ENCODE measurements around the gene CASKIN1. TPM values are rescaled to one million over a fixed set of nuclear protein-coding genes. Genes with fewer than 3 reads are reported as not detected.

The CASKIN1 gene
- total RNA-seq, 1 donor from 2014 or later: 2.3 TPM

DNA sequence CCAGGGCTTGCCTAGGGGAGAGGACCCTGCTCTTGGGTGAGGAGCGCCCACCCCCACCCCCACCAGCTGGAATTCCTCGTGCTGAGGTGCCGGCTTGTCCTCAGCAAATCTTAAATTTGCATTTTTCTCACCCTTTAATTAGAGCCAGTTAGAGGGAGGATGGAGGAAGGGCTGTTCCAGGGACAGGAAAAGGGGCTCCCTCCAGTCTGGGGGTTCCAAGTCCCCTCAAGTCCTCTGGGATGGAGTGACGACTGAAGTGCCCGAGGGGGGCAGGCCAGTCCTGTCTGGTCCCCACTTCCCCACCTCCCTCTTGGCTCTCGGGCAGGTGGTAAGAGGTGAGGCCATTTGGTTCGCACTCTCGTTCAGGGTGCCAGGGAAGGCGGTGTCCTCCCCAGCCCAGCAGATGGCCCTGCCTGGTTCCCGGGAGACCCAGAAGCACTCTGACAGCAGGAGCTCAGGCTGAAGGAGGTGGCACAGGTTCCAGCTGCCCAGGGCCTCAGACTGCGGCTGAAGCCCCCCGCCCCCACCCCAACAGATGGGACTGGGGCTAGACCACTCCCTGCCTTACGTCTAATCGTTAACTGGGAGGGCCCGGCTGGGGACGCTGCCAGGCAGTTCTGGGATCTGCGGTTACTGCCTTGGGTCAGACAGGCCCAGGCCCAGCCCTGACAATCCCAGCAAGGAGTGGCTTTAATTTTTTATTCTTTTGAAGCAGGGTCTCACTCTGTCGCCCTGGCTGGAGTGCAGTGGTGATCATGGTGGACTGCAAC, 45.8 kb downstream of the CASKIN1 start:
- TF ChIP-seq, protein P1, sequence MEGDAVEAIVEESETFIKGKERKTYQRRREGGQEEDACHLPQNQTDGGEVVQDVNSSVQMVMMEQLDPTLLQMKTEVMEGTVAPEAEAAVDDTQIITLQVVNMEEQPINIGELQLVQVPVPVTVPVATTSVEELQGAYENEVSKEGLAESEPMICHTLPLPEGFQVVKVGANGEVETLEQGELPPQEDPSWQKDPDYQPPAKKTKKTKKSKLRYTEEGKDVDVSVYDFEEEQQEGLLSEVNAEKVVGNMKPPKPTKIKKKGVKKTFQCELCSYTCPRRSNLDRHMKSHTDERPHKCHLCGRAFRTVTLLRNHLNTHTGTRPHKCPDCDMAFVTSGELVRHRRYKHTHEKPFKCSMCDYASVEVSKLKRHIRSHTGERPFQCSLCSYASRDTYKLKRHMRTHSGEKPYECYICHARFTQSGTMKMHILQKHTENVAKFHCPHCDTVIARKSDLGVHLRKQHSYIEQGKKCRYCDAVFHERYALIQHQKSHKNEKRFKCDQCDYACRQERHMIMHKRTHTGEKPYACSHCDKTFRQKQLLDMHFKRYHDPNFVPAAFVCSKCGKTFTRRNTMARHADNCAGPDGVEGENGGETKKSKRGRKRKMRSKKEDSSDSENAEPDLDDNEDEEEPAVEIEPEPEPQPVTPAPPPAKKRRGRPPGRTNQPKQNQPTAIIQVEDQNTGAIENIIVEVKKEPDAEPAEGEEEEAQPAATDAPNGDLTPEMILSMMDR (IDR thresholded peaks at IDR 0.05): no peak
- Mint-ChIP-seq H3K4me3 (ENCODE audit: unreplicated experiment) (peak overlapping the region; percentile 21), H3K27ac (ENCODE audit: unreplicated experiment) (peak overlapping the region; percentile 81), H3K9me3 (ENCODE audit: low read depth) (no peaks in the 10 kb centered on the region), H3K36me3 (ENCODE audit: low read depth) (peaks cover 3% of the 10 kb centered on the region), H3K4me1 (ENCODE audit: low read depth) (peaks cover 59% of the 10 kb centered on the region), H3K27me3 (ENCODE audit: low read depth) (no peaks in the 10 kb centered on the region)
- no peak for DNase-seq (ENCODE audit: low spot score)

DNA sequence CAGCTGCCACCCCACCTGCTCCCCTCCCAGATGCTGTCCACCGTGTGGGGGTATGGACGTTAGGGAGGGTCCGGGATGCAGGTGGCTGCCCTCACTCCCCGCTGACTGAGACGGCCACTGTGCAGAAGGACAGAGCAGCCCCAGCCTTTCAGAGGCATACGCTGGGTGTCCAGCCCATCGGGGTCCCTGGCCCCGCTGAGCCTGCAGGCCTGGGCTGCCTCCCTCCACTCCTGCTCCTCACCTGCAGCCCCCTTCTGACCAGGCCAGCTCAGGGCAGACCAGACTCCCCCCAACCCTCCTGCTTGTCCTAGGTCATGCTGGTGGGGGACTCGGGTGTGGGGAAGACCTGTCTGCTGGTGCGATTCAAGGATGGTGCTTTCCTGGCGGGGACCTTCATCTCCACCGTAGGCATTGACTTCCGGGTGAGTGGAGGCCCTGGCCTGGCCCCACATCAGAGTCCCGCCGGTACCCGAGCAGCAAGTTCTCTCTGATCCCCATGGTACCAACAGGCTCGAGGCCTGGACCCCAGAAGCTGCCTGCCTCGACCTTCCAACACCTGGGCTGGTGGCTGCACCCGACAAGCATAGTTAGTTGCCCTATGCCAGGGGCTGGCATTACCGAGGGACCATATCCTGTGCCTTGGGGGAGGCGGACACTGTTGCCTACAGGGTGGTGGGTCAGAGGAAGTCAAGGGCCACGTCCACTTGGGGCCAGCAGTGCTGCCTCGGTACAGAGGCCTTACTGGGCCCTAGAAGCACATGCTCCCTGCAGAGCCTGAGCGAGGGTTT, 46.6 kb downstream of the CASKIN1 start:
- peak overlapping the region; percentile 28 for H3K4me3 Mint-ChIP-seq (ENCODE audit: unreplicated experiment)
- no peaks in the 10 kb centered on the region for H3K9me3 Mint-ChIP-seq (ENCODE audit: low read depth)
- no peak overlapping the region for H3K27ac Mint-ChIP-seq (ENCODE audit: unreplicated experiment)
- peaks cover 3% of the 10 kb centered on the region for H3K36me3 Mint-ChIP-seq (ENCODE audit: low read depth)
- TF ChIP-seq, protein P1 (IDR thresholded peaks at IDR 0.05): no peak
- peaks cover 59% of the 10 kb centered on the region for H3K4me1 Mint-ChIP-seq (ENCODE audit: low read depth)
- H3K27me3 Mint-ChIP-seq (ENCODE audit: low read depth): no peaks in the 10 kb centered on the region
- no peak for DNase-seq (ENCODE audit: low spot score)

DNA sequence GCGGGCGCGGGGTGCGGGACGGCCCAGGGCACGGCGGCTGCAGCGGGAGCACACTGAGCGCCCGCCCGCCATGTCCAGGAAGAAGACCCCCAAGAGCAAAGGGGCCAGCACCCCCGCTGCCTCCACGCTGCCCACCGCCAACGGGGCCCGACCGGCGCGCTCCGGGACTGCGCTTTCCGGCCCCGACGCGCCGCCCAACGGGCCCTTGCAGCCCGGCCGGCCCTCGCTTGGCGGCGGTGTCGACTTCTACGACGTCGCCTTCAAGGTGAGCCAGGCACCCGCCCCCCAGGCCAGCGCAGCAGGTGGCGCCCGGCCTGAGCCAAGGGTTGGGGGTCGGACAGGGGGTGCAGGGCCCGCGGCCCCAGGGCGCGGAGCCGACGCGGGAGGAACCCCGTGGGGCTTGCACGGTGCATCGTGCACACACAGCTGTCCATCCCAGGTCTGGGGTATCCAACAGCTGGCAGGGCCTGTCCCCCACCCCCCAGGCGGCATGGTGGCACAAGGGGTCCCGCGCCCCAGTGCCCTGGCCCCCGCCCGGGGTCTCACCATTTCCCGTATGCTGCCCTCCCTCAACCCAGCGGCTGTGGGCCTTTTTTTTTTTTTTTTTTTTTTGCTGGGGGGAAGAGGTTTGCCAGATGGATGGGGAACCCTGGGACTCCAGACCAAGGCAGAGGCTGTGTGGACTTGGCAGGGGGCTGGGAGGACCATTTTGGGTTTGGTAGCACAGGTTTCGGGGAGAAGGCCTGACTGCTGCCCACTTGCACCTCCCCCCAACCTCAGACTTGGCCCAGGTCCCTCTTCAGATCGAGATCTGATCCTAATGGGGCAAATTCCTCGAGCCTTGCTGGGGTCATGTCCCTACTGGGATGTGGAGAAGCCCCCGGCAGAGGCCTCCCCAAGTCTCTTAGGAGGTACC, 47.4 kb downstream of the CASKIN1 start:
- H3K27me3 Mint-ChIP-seq (ENCODE audit: low read depth): no peaks in the 10 kb centered on the region
- no peaks in the 10 kb centered on the region for H3K9me3 Mint-ChIP-seq (ENCODE audit: low read depth)
- peaks cover 51% of the 10 kb centered on the region for H3K4me1 Mint-ChIP-seq (ENCODE audit: low read depth)
- H3K27ac Mint-ChIP-seq (ENCODE audit: unreplicated experiment): no peak overlapping the region
- H3K36me3 Mint-ChIP-seq (ENCODE audit: low read depth): peaks cover 3% of the 10 kb centered on the region
- TF ChIP-seq, protein P1 (IDR thresholded peaks at IDR 0.05): peak; percentile 32
- DNase-seq (ENCODE audit: low spot score): no peak
- peak overlapping the region; percentile 44 for H3K4me3 Mint-ChIP-seq (ENCODE audit: unreplicated experiment)

DNA sequence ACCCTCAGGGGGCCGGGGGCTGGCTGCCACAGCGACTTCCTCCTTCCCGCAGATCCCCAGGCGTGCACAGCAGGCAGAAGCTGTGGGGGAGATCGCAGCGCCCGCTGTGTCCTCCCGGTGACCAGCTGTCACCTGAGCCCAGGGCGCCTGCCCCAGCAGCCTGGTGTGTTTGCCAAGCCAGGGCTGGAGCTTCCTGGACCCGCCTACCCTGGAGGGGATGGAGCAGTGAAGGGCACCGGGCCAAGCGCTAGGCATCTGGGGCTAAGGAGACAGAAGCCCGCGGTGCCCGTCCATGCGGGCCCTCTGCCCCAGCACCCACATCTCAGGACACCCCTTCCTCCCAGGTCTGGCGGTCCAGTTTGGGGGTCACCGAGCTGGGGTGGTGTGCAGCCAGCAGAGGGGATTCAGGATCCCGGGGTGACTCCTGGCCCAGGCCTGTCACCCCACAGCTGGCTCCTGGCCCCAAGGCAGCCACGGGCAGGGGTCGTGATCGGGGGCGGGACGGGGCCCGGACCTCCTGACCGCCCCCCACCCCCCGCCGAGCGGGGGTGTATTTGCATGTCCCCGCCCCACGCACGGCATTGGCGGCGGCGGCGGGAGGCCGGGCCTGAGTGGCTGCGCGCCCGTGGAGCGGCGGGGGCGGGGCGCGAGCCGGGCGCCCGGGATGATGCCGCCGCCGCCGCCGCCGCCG, 48.3 kb downstream of the CASKIN1 start, which contains the start of gene RAB26:
Gene RAB26, plus strand, starts transcription at position 645 of the 691 bp plus-strand sequence. CDS start 159 bp downstream, outside the sequence.
- Mint-ChIP-seq H3K36me3 (ENCODE audit: low read depth) (no peaks in the 10 kb centered on the region), H3K27ac (ENCODE audit: unreplicated experiment) (no peak within 1 kb of the TSS)

More for the DNA sequence above, 48.3 kb downstream of the CASKIN1 start, which contains the start of gene RAB26:
- DNase-seq (ENCODE audit: low spot score): peak; percentile 94
- Mint-ChIP-seq H3K9me3 (ENCODE audit: low read depth) (no peaks in the 10 kb centered on the region), H3K4me3 (ENCODE audit: unreplicated experiment) (peak within 1 kb of the TSS; percentile 44), H3K4me1 (ENCODE audit: low read depth) (peaks cover 42% of the 10 kb centered on the region), H3K27me3 (ENCODE audit: low read depth) (no peaks in the 10 kb centered on the region)
- TF ChIP-seq, protein P1 (IDR thresholded peaks at IDR 0.05): no peak

Data from chondrocyte (in vitro differentiated cells).